Measurements from ENCODE around the gene IGF1R.

IGF1R gene

DNA sequence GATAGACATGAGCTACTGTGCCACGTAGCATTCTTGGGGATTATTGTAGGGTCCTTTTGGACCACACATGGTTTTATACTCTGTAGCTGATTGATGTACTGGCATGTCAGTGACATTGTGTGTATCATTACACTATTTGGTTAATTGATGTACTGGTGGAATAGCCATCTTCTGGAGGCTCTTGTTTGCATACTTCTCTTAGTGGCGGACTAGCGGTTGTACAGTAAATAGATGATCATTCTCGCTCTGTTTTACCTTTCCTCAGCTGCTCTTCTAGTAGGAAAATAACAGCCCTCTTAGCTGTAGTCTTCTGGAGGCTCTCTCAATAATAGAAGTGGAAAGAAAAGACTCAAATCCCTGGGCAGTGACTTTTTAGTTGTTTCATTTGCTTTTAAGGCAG, 24.8 kb downstream of the IGF1R start:
- DNase-seq = no peak

DNA sequence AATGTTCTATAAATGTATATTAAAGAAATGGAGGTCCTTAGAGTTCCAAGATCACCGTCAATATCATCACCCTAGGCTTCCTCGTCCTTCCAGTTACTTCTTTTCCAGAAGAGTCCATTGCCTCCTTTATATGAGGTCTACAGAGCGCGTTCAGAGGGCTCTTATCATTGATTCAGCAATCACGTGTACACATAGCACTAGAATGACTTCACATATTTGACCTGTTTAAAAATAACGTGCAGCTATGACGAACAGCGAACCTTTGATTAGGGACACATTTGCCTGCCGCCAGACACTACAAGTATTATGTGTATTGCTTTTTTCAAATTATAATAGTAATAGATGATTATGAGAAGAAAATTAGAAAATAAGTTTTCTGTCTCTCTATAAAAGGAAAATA, 26.0 kb downstream of the IGF1R start:
- DNase-seq = no peak

DNA sequence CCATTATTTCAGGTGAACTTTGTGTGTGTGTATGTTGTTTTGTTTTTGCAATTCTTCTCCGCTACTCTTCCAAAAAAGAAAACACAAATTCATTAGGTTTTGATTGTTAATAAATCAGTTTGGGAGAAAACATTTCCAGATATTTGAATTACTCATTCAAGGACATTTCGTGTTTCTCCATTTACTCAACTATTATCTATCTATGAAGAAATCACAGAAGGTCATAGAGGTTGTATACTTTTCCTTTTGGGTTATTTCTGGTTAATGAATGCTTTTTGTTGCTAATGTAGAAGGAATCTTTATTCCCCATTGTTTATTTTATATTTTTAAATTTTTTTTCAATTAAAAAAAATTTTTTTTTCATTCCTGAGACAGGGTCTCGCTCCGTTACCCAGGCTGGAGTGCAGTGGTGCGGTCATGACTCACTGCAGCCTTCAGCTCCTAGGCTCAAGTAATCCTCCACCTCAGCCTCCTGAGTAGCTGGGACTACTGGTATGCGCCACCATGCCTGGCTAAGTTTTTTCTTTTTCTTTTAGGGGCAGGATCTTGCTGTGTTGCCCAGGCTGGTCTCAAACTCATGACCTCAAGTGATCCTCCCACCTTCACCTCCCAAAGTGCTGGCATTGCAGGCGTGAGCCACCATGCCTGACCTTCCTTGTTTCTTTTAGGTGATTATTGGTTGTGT, 28.4 kb downstream of the IGF1R start:
- DNase-seq = no peak

DNA sequence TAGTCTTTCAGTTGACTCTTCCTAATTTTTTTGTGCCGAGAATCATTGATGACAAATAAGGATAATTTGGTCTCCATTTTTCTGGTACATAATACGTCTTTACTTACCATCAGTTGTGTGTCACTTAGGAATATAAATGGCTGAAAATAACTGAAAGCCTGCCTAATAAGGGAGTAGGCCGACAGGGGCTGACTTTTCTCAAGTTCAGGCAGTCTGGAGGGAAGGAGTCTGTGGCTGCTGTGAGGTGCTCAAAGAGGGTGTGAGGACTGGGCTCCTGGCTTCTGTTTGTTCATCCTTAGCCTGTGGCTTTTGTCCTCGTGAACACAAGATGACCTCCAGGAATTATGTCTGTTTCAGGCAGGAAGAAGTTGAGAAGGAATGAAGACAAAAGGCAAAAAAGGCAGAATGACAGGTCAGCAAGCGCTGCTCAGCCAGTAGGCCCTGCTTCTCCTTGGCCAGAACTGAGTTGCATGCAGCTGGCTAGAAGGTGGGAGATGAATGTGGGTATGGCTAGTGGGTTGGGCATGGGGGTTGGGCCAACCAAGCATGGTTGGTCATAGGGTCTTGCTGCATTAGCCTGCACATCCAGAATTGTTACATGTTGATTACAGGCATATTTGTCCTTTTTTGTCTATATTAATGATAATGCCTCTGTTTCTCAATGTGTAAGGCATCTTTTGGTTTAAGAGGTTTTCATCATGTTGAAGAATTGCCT, 29.2 kb downstream of the IGF1R start:
- no peak for DNase-seq

DNA sequence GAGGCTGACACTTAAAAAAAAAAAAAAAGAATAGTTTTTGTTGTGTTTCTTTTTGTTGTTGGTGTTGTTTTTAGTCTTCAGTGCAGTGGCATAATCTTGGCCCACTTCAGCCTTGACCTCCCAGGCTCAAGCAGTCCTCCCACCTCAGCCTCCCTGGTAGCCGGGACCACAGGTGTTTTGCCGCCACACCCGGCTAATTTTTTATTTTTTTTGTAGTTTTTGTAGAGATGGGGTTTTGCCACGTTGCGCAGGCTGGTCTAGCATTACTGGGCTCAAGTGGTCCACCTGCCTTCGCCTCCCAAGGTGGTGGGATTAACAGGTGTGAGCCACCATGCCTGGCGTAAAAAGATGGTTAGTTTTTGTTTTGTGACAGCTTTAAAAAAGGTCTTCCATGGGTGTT, 30.1 kb downstream of the IGF1R start:
- DNase-seq = no peak

DNA sequence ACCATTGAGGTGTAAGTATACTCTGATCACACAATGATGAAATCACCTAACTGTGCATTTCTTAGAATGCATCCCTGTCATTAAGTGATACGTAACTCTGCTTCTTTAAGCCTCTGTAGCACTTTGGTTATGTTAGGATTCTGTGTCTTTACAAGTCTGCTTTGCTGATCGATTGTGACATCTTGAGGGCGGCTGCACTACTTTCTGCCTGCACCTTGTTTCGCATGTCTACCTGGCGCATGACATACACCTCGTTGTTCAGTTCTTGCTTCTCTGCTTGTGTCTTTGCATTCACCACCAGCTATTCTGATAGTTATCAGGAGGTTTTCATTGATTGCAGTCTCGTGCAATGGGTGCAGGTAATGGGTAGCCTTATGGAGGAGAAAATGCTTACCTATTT, 32.7 kb downstream of the IGF1R start:
- no peak for DNase-seq

DNA sequence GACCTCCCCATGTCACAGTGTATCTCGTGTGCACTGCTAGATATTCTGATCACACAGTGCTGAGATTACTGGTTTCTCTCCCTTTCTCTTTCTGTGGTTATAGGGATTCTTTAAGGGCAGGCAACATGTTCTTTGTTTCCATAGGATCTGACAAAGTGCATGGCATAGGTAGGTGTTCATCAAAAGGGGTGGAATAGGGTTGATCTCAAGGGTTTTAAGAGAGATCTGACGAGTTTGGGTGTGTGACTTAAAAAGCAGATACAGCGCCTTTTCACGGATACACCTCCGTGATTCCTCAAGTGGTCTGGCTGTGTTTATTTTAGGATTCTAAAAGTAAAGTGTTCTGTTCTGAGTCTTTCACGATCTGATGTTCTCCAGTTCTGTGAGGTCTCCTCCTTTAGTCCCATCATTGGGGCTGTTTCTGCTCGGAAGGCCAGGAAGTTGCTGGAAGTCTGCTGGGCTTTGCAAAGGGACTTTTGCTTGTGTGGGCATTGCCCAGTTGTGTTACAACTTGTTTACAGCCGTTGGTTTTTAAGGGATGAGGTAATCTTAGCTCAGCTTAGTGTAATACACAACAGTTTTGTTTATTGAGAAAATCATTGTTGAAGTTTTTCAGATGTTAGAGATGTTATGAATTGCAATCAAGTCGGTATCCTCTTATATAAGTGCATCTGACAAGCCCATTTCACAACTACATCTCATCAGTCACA, 34.8 kb downstream of the IGF1R start:
- peak; percentile 9 for DNase-seq

DNA sequence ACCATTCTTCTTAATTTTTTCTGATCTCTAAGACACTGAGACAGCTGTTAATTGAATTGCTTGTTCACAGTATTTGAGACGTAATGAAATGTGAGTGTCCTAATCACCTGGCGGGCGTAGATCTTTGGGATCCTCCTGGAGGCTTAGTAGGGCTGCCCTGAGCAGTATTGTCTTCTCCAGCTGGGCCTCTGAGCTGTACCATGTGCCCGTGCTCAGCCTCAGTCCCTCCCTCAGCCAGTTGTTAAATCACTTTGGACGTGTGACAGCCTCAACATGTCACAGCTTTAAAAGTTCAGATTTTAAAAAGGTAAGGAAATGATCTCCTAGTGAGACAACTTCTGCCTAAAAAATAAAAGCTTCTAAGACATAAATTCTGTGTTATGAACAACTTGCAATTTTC, 35.5 kb downstream of the IGF1R start:
- no peak for DNase-seq

DNA sequence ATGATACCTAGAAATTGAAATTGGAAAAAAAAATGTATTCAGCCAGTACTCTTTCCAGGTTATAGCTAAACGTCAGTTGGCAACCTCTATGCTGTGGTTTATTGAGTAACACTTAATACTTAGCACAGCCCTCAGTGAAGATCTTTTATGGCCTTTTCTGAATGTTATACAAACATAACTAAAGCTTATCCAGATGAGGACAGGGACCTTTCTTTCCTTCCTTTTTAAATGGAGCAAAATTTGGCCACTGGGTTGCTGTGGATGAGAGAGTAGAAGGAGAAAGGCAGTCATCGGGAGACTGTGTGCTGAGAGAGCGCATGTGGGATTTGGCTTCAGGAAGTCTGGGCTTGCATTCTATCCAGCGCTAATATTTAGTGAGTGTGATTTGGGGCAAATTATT, 36.1 kb downstream of the IGF1R start:
- DNase-seq = no peak

DNA sequence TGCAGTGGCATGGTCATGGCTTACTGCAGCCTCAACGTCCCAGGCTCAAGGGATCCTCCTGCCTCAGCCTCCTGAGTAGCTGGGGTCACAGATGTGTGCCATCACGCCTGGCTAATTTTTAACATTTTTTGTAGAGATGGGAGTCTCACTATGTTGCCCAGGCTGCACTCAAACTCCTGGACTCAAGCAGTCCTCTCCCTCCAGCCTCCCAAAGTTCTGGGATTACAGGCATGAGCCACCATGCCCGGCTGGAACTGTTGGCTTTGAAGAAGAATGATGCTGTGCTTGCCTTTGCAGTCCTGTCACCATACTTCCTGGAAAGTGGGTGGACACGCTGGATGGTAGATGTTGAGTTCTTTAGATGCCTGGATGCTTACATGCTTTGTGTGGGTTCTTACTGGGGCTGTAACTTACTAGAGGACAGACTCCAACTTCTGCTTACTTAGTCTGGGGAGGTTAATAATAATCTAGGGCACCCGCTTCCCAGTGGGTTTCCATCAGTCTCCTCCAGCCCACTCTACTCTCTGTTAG, 36.7 kb downstream of the IGF1R start:
- DNase-seq = no peak

DNA sequence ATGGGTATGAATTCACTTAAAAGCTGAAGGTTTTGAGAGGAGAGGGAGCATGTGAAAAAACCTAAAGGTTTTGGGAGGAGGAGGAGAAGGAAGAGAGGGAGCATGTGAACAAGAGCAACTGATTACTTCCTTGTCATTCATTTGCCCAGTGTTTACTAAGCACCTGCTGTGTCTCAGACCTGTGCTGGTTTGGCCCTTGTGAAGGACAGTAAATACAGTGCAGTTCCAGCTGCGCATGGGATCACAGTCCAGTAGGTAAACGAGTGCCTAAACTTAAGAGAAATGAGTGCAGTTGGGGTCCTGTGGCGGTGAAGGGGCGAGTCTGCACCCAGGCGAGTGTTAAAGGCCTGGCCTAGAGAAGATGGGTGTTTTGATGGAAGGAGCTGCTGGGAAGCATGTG, 38.6 kb downstream of the IGF1R start:
- DNase-seq = no peak

DNA sequence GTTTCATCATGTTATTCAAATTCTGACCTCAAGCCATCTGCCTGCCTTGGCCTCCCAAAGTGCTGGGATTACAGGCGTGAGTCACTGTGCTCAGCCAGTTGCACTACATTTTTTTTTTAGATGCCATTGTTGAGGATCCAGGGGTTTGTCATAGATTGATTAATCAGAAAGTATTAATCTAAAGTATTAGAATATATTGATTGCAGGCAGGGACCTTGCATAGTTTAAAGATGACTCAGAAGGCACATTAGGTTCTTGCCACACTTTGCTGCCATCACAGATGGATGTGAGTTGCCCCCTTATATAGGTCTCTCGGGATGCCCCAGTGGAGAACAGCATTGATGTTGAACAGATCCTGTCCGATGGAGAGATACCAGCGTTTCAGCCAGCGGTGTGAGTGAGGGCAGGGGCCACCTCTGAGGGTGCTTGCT, 41.1 kb downstream of the IGF1R start:
- DNase-seq = no peak

DNA sequence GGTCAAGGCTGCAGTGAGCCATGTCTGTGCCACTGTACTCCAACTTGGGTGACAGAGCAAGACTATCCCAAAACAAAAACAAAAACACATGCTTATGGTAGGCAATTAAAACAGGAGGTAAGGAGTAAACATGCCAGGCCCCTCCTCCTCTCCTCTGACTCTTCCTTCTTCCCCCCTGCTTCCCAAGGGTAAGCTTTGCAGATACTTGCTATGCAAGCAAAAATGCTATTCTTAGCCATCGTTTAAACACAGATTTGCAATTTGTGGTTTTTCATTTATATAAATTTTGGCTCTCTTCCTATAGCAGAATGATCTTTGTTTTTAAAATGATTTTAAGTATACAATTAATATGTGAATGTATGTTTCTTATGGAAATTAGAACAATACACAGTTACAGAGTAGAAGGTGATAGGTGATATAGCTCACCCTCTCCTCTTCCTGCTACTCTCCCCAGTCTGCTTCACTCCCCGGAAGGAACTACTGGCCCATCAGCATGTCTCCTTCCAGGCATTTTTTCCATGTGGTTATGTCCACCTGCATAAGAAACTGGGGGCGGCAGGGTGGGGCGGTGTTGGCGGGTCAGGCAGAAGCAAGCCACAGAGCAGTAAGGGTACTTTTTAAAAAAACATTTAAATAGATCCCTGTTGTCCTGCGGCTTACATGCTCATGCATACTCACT, 42.1 kb downstream of the IGF1R start:
- DNase-seq = no peak

DNA sequence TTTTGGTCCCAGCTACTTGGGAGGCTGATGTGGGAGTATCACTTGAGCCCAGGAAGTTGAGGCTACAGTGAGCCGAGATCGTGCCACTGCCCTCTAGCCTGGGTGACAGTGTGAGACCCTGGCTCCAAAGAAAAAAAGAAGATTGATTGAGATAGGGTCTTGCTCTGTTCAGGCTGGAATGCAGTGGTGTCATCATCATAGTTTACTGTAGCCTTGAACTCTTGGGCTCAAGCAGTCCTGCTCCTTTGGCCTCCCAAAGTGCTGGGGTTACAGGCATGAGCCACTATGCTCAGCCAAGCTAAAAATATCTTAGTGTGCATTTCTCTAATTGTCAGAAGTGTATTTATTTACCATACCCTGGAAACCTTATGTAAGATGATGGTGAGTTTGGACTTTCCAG, 43.9 kb downstream of the IGF1R start:
- no peak for DNase-seq

DNA sequence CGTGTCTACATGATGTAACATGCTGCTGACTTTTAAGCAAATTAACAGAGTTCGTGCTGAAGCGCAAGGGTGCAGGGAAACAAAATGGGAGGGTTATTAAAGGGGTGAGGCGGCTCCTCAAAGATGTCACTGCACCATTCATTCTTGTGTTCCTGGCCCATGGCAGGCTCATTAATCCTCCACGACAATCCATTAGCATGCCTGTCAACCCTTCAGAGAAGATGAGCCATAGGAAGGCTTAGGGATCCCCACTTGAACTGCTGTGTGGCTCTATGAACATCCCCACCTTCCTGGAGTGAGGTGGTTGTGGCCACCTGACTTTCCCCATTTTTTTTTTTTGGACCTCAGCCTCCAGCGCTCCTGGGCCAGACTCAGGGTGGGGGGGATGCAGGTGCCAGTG, 45.8 kb downstream of the IGF1R start:
- DNase-seq = no peak

DNA sequence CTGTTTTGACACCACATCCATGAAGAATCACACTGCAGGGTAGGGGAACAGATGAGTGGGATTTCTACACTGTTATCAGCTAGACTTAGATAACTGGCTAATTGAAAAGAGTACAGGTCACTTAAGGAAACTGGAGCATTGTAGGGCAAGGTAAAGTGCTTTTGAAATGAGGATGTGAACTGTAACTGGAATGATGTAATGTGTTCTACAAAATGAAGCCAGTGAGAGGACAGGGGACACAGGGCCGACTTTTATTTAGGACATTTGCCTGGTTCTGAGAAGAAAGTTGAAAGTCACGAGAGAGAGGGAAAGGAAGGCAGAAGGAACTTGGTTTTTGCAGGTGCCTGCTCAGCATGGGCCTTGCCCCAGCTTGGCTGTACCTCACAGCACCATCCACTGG, 50.5 kb downstream of the IGF1R start:
- no peak for DNase-seq

DNA sequence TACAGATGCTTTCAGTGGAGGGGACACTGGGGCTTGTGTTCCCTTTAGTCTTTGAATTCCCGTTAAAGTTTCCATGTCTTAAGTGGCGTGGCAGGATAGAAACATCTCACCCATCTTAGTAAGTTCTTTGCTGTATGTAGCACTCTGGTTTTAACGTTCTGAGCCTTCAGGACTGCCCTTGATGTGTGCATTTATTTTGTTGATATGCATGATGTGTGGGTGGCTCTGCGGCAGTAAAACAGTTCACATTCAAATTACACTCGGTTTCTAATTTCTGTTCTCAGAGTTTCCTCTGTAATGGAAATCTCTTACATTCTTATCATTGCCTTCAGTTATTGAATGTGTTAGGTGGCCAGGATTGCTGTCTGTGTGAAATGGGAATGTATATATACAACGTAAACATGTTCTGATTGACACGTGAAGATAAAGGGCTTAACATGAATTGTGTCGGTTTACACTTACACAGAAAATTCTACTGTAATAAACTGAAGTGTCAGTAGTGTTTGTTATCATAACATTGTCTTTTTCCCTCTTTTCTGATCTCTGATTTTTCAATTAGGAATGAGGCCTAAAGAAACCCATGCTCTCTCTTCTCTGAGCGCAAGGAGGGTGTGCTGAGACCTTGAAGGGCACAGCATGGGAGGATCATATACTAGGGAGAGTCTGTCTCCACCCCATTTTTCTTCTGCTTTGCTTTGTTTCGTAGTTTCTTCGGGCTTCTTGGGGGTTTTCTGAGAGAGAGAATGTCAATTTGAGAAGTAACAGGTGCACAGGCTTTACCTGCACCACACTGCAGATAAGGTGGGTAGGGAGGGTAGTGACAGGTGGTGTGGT, 51.5 kb downstream of the IGF1R start:
- DNase-seq = no peak

DNA sequence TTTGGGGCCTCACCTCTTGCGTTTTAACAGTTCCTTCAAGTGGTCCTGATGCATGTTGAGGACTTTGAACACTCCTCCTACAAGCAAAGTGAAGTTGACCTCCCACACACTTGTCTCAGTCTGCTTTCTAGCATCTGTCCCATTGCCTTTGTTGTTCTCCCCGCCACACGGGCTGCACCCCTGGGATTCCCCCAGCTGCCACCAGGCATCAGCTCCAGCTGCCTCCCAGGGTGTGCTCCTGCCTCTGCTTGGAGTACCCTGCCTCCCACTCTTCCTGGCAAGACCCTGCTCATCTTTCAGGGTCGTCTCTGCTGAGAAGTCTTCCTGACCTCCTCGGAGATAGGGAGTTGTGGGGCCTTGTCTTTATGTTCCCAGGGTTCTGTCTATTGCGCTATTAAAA, 52.2 kb downstream of the IGF1R start:
- no peak for DNase-seq

DNA sequence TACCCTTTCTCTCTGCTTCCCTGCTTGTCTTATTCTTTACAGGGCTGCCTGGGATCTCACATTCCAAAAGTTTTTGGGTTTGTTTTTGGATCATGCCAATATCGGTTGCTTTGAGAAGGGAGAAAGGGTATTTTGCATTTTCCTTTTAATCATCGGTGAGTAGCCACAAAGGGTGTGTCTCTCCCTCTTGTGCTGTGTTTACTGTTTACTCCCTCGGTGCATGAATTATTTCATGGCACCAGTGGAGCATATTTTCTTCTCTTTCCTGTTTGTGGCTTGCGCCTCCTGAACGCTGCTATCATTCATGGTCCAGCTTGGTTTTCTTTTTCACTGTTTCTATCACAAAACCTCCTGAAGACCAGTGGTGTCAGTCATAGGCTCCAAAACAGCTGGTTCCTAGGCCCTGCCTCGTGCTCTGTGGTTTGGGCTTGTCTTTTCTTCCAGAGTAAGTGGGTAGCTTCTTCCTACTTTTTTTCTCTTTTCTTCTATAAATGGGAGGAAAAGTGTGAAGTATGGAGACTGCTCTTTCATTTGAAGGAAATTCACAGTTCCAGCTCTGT, 54.9 kb downstream of the IGF1R start:
- DNase-seq = no peak

DNA sequence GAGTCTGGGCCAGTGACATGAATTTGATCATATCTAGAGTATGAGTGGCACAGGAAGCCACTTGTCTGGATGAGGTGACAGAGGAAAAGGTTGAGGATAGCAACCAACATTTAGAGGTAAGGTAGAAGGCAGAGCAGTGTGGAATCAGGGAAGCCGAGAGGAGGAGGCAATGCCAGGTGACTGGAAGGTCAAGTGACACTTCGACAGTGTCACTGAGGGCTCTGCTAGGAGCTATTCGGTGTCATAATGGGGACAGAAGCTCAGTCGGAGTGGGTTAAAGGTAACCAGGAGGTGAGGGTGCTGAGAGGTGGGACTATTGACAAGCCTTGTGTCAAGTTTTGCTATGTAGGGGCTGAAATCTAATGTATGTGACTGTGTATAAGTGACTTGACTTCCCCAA, 56.7 kb downstream of the IGF1R start:
- no peak for DNase-seq

DNA sequence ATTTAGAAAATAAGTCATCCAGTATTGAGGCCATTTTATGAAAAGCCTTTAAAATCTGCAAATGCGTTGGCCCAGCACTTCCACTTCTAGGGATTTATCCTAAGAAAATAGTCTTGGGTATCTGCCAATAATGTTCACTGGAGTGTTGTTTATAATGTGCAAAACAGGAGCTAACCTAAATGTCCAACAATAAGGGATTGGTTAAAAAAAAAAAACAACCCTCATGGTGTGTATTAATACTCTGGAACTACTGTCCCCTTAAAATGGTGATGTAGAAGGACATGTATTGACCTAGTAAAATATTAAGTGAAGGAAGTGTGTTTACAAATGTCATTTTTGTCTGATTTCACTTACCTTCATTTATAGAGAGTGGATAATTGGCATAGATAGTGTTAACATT, 58.0 kb downstream of the IGF1R start:
- DNase-seq = no peak

DNA sequence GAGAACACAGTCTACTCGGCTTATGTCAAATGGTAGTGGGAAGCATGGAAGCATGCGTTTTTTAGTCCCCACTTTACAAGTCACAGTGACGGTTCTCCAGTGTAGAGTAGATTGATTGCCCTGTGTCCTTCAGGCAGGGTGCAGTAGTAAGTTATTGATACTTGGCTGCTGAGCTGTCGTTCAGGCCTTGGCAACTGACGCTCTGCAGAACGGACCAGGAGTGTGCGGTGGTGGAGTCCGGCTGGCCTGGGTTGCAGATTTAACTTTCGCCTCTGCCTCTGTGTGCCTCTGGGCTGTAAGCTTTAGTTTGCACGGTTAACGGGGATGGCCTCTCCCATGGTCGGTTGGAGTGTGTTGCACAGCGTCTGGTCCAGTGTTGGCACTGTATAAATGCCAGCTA, 58.6 kb downstream of the IGF1R start:
- DNase-seq = no peak

Data from DMS79 (cell line).